H7 (cell line): Measurements from ENCODE around the gene DNAI1. TPM values are rescaled to one million over a fixed set of nuclear protein-coding genes. Genes with fewer than 3 reads are reported as not detected.

ENCODE experiments used
- DNase-seq: peaks from one replicate; pipeline ENCODE4 v3.0.0; 2012
- H3K27me3 ChIP-seq: 2 replicates; pipeline ENCODE4 v1.6.0; 2011; ENCODE audit warnings: mild to moderate bottlenecking, low read length; ENCODE audit not compliant: control insufficient read depth, insufficient read depth
- H3K36me3 ChIP-seq: replicated peaks from 2 replicates; pipeline ENCODE4 v1.5.1; 2011; ENCODE audit warnings: low read length; ENCODE audit not compliant: control insufficient read depth, insufficient read depth
- H3K4me3 ChIP-seq: 2 replicates; pipeline ENCODE4 v1.5.1; 2011; ENCODE audit warnings: low read depth, mild to moderate bottlenecking, control low read depth, low read length, moderate library complexity; ENCODE audit not compliant: insufficient read depth
- total RNA-seq: library from RNA; depleted of rRNA; stranded (reverse); fragments of >200 nt; shearing (Covaris generic); gene quantifications from 2 replicates; pipeline ENCODE4 v1.2.3, GENCODE V29; 2014; rRNA removed

Gene DNAI1
- total RNA-seq, 1 experiment from 2014 or later, result 0.35 TPM

DNA sequence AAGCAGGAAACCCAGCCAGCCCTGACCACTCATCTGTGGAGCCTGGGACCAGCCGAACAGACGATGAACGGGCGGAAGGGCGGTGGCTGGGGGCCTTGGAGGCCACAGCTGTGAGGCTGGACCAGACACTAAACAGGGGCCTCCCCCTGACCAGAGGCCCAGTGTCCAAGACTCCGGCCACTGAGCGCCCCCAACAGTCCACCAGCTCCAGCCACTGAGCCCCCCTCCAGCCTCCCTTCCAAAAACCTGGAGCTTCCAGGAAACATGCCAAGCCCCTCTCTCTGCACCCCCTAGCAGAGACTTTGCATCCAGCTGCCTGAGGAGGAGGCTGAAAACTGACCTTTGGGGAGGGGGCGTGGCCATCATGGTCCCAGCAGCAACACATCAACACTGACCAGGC lies 107.7 kb downstream of the DNAI1 start:
- H3K27me3 ChIP-seq, result no peaks in the 10 kb centered on the region; the same call in 1 of the 2 replicates
- no peaks in the 10 kb centered on the region for H3K36me3 ChIP-seq
- DNase-seq, result peak; percentile 67
- no peak overlapping the region for H3K4me3 ChIP-seq

DNA sequence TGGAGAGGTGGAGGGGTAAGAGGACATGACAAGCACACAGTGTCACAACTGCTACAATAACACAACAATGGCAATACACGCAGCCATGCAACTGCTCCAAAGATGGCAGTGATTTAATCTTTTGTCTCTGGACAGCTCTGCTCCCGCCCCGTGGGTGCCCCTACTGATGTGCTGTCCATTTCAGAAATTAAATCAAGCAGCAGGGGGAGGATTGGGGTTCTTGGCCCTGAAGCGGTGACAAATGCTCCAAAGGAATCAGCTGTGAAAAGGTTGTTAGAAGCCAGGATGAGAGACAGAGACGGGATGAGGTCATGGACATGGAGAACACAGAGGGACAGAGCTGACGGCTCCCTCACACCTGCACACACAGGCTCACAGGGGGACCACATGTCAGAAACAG lies 108.4 kb downstream of the DNAI1 start:
- Histone ChIP-seq H3K36me3 (no peaks in the 10 kb centered on the region), H3K27me3 (no peaks in the 10 kb centered on the region; the same call in 1 of the 2 replicates), H3K4me3 (no peak overlapping the region)
- DNase-seq, result no peak

- peak; percentile 62 for DNase-seq
- H3K27me3 ChIP-seq, result no peaks in the 10 kb centered on the region; the same call in 1 of the 2 replicates
- H3K36me3 ChIP-seq, result no peaks in the 10 kb centered on the region
- no peak overlapping the region for H3K4me3 ChIP-seq
These were observed 109.5 kb downstream of the DNAI1 start for GRCh38 chr9:34568133-34568532.

DNA sequence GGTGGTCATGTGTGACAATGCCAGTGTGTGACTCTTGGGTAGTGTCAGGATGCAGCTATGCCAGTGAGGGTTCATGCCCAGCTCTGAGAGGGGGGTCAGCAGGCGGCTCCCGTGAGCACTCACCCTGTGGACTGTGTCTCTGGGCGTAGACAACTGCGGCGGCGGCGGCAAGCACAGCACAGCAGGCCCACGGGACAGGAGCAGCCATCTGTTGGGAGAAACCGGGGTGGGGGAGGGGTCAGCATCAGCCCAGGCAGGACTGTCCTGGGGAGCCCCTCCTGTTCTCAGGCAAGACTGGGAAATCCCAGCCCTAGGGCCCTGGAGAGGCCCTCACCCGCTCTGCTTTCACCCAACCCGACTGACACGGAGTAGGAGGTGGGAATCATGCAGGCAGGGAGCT lies 110.2 kb downstream of the DNAI1 start:
- H3K36me3 ChIP-seq, result no peaks in the 10 kb centered on the region
- no peak overlapping the region for H3K4me3 ChIP-seq
- DNase-seq, result peak; percentile 83
- H3K27me3 ChIP-seq, result no peaks in the 10 kb centered on the region

- Histone ChIP-seq H3K27me3 (no peaks in the 10 kb centered on the region; the same call in 1 of the 2 replicates), H3K4me3 (no peak overlapping the region), H3K36me3 (no peaks in the 10 kb centered on the region)
- DNase-seq, result no peak
These were observed 111.8 kb downstream of the DNAI1 start for GRCh38 chr9:34570376-34570775.

Other genes starting within 250 kb of the DNAI1 start
- 4.5 and 4.7 TPM in 2 replicates for gene KIF24, start 129.5 kb upstream of the DNAI1 start, total RNA-seq
- gene NUDT2, start 129.2 kb upstream of the DNAI1 start, total RNA-seq, result 28.6 and 32.4 TPM in 2 replicates
- gene MYORG, start 81.9 kb upstream of the DNAI1 start, total RNA-seq, result 12.3 and 19.8 TPM in 2 replicates
- gene FAM219A, start 235 bp upstream of the DNAI1 start, total RNA-seq, result 20.3 and 22.7 TPM in 2 replicates
- gene ENHO, start 64.2 kb downstream of the DNAI1 start, total RNA-seq, result 33.3 and 35.1 TPM in 2 replicates
- 26.6 and 43.2 TPM in 2 replicates for gene CNTFR, start 130.9 kb downstream of the DNAI1 start, total RNA-seq
- 41.5 and 46.0 TPM in 2 replicates for gene RPP25L, start 153.3 kb downstream of the DNAI1 start, total RNA-seq
- 19.4 and 23.6 TPM in 2 replicates for gene DCTN3, start 161.7 kb downstream of the DNAI1 start, total RNA-seq
- not detected in 2 replicates for gene ARID3C, start 170.3 kb downstream of the DNAI1 start, total RNA-seq
- gene SIGMAR1, start 179.0 kb downstream of the DNAI1 start, total RNA-seq, result 117 and 138 TPM in 2 replicates
- 33.5 and 42.0 TPM in 2 replicates for gene GALT, start 187.9 kb downstream of the DNAI1 start, total RNA-seq
- gene IL11RA, start 193.4 kb downstream of the DNAI1 start, total RNA-seq, result 7.3 and 9.8 TPM in 2 replicates
- gene CCL27, start 203.9 kb downstream of the DNAI1 start, total RNA-seq, result 0.10 and 0.41 TPM in 2 replicates
- not detected in 2 replicates for gene CCL19, start 232.5 kb downstream of the DNAI1 start, total RNA-seq